Measurements from ENCODE around the gene TMEM163.

Gene TMEM163

GRCh38 chr2:134438371-134438770 lies 280.4 kb downstream of the TMEM163 start:
- Histone ChIP-seq H3K4me1 (ENCODE audit: control insufficient read depth, insufficient read depth, low read length) (no peaks in the 10 kb centered on the region), H3K4me3 (ENCODE audit: low read depth, low read length) (no peak overlapping the region), H3K36me3 (ENCODE audit: control insufficient read depth in 2 of 2, insufficient read depth in 1 of 2, low read length in 2 of 2) (peaks cover 0 to 24% of the 10 kb centered on the region in 2 experiments; a peak in 2 of 3 replicates), H3K27ac (ENCODE audit: extremely low read depth, low read depth, low read length) (no peak overlapping the region), H3K9me3 (ENCODE audit: control insufficient read depth, insufficient read depth, low read depth, low read length) (no peaks in the 10 kb centered on the region)
- POLR2A ChIA-PET, result no interaction called here
- CTCF ChIA-PET, result interaction anchor here (0.5 to 1.4 kb wide), 3 partner anchors 13 to 919 kb away, joined by 3 to 6 read pairs (median 4); no protein-coding TSS in a partner anchor
- no peak for TF ChIP-seq ZNF138 (tag by site-specific recombination; IDR thresholded peaks at IDR 0.05; ENCODE audit: borderline replicate concordance)
- no peak for TF ChIP-seq ZNF555 (tag by site-specific recombination; conservative IDR thresholded peaks at IDR 0.05)
- no peak for TF ChIP-seq KLF1 (tag by site-specific recombination; IDR thresholded peaks at IDR 0.05)
- TF ChIP-seq ATF2 (tag by site-specific recombination; IDR thresholded peaks at IDR 0.05; ENCODE audit: low read depth), result no peak
- TF ChIP-seq ZNF416 (tag by site-specific recombination; IDR thresholded peaks at IDR 0.05), result no peak
- no peak for TF ChIP-seq ZNF280D (tag by site-specific recombination; IDR thresholded peaks at IDR 0.05)
- TF ChIP-seq ZBTB11 (tag by site-specific recombination; conservative IDR thresholded peaks at IDR 0.05; ENCODE audit: low read depth), result no peak
- no peak for TF ChIP-seq ZNF280C (tag by site-specific recombination; IDR thresholded peaks at IDR 0.05)
- TF ChIP-seq ZNF398 (tag by site-specific recombination; IDR thresholded peaks at IDR 0.05), result no peak
- TF ChIP-seq OSR2 (tag by site-specific recombination; IDR thresholded peaks at IDR 0.05), result no peak
- TF ChIP-seq ZNF157 (tag by site-specific recombination; IDR thresholded peaks at IDR 0.05), result no peak
- TF ChIP-seq ZNF155 (tag by site-specific recombination; IDR thresholded peaks at IDR 0.05), result no peak
- no peak for TF ChIP-seq ZNF692 (tag by site-specific recombination; IDR thresholded peaks at IDR 0.05)
- TF ChIP-seq ZNF510 (tag by site-specific recombination; IDR thresholded peaks at IDR 0.05; ENCODE audit: insufficient replicate concordance), result no peak
